H1 (cell line): ENCODE data around the gene KRT6C. TPM values are rescaled to one million over a fixed set of nuclear protein-coding genes. Genes with fewer than 3 reads are reported as not detected.

ENCODE experiments used
- KDM1A ChIP-seq: fragments of 200-600, 300-600 bp; sonication (generic); IDR thresholded peaks from 2 replicates; pipeline ENCODE4 v1.7.1; 2016; ENCODE audit warnings: mild to moderate bottlenecking, low read length, borderline replicate concordance
- NANOG ChIP-seq: IDR thresholded peaks from 2 replicates; pipeline ENCODE4 v1.6.1; 2011; ENCODE audit warnings: low read length, low read depth, mild to moderate bottlenecking, inconsistent platforms; ENCODE audit not compliant: insufficient read depth, poor library complexity, severe bottlenecking
- SIX5 ChIP-seq: IDR thresholded peaks from 2 replicates; pipeline ENCODE4 v1.6.1; 2011; ENCODE audit warnings: mild to moderate bottlenecking, low read depth, low read length
- polyA plus RNA-seq, 7 experiments: library from polyadenylated mRNA; depleted of rRNA in 3 of 7; stranded (reverse) in 5 of 7; unstranded in 2 of 7; fragments of >200 nt in 5 of 7; fragments of 200-250 nt in 2 of 7; gene quantifications; 1 replicate in 5 of 7; 2 replicates in 1 of 7; 4 replicates in 1 of 7; pipeline versions ENCODE4 v1.2.1 to v1.2.3, GENCODE V29; 2011 to 2013; ENCODE audit warnings: missing spikeins in 2 of 7, mixed read lengths in 2 of 7
- total RNA-seq: library from RNA; stranded (reverse); fragmentation: NEBNext Ultra II Directional; extraction: Animal tissue kit (Norgen Biotek cat#: 25700); gene quantifications from 2 replicates; pipeline ENCODE4 v1.2.1, GENCODE V29; 2021
- TF ChIP-seq, protein P1 (sequence below): fragments of 300-600 bp; sonication (generic); IDR thresholded peaks from 2 replicates; pipeline ENCODE4 v1.7.1; 2012; ENCODE audit warnings: low read length, moderate library complexity, mild to moderate bottlenecking, inconsistent platforms; ENCODE audit not compliant: insufficient replicate concordance

KRT6C gene
- total and polyA plus RNA-seq, 2 of the 8 experiments (the other 6 are each of a cell fraction or from before 2014, with no cell fraction given), result not detected

GRCh38 chr12:52498946-52499345, 25.3 kb upstream of the KRT6C start (continued):
- TF ChIP-seq SIX5 (no peak), NANOG (no peak), KDM1A (no peak)
- TF ChIP-seq, protein P1, sequence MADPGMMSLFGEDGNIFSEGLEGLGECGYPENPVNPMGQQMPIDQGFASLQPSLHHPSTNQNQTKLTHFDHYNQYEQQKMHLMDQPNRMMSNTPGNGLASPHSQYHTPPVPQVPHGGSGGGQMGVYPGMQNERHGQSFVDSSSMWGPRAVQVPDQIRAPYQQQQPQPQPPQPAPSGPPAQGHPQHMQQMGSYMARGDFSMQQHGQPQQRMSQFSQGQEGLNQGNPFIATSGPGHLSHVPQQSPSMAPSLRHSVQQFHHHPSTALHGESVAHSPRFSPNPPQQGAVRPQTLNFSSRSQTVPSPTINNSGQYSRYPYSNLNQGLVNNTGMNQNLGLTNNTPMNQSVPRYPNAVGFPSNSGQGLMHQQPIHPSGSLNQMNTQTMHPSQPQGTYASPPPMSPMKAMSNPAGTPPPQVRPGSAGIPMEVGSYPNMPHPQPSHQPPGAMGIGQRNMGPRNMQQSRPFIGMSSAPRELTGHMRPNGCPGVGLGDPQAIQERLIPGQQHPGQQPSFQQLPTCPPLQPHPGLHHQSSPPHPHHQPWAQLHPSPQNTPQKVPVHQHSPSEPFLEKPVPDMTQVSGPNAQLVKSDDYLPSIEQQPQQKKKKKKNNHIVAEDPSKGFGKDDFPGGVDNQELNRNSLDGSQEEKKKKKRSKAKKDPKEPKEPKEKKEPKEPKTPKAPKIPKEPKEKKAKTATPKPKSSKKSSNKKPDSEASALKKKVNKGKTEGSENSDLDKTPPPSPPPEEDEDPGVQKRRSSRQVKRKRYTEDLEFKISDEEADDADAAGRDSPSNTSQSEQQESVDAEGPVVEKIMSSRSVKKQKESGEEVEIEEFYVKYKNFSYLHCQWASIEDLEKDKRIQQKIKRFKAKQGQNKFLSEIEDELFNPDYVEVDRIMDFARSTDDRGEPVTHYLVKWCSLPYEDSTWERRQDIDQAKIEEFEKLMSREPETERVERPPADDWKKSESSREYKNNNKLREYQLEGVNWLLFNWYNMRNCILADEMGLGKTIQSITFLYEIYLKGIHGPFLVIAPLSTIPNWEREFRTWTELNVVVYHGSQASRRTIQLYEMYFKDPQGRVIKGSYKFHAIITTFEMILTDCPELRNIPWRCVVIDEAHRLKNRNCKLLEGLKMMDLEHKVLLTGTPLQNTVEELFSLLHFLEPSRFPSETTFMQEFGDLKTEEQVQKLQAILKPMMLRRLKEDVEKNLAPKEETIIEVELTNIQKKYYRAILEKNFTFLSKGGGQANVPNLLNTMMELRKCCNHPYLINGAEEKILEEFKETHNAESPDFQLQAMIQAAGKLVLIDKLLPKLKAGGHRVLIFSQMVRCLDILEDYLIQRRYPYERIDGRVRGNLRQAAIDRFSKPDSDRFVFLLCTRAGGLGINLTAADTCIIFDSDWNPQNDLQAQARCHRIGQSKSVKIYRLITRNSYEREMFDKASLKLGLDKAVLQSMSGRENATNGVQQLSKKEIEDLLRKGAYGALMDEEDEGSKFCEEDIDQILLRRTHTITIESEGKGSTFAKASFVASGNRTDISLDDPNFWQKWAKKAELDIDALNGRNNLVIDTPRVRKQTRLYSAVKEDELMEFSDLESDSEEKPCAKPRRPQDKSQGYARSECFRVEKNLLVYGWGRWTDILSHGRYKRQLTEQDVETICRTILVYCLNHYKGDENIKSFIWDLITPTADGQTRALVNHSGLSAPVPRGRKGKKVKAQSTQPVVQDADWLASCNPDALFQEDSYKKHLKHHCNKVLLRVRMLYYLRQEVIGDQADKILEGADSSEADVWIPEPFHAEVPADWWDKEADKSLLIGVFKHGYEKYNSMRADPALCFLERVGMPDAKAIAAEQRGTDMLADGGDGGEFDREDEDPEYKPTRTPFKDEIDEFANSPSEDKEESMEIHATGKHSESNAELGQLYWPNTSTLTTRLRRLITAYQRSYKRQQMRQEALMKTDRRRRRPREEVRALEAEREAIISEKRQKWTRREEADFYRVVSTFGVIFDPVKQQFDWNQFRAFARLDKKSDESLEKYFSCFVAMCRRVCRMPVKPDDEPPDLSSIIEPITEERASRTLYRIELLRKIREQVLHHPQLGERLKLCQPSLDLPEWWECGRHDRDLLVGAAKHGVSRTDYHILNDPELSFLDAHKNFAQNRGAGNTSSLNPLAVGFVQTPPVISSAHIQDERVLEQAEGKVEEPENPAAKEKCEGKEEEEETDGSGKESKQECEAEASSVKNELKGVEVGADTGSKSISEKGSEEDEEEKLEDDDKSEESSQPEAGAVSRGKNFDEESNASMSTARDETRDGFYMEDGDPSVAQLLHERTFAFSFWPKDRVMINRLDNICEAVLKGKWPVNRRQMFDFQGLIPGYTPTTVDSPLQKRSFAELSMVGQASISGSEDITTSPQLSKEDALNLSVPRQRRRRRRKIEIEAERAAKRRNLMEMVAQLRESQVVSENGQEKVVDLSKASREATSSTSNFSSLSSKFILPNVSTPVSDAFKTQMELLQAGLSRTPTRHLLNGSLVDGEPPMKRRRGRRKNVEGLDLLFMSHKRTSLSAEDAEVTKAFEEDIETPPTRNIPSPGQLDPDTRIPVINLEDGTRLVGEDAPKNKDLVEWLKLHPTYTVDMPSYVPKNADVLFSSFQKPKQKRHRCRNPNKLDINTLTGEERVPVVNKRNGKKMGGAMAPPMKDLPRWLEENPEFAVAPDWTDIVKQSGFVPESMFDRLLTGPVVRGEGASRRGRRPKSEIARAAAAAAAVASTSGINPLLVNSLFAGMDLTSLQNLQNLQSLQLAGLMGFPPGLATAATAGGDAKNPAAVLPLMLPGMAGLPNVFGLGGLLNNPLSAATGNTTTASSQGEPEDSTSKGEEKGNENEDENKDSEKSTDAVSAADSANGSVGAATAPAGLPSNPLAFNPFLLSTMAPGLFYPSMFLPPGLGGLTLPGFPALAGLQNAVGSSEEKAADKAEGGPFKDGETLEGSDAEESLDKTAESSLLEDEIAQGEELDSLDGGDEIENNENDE, result no peak
- TF ChIP-seq, all 59 proteins: peak for 0
